NCI-H1092 treated with DMSO at 0.1 percent for 48 hours (cell line): ENCODE measurements around the gene ADARB2.
"Not testable (repeated sequence)": the region's sequence is repeated elsewhere in the genome, so short reads cannot be mapped to it uniquely, and the experiment has no call there.

Experiments
- DNase-seq: peaks from one replicate; lab custom pipeline; 2025; lab: John Stamatoyannopoulos, UW

ADARB2 gene

DNA sequence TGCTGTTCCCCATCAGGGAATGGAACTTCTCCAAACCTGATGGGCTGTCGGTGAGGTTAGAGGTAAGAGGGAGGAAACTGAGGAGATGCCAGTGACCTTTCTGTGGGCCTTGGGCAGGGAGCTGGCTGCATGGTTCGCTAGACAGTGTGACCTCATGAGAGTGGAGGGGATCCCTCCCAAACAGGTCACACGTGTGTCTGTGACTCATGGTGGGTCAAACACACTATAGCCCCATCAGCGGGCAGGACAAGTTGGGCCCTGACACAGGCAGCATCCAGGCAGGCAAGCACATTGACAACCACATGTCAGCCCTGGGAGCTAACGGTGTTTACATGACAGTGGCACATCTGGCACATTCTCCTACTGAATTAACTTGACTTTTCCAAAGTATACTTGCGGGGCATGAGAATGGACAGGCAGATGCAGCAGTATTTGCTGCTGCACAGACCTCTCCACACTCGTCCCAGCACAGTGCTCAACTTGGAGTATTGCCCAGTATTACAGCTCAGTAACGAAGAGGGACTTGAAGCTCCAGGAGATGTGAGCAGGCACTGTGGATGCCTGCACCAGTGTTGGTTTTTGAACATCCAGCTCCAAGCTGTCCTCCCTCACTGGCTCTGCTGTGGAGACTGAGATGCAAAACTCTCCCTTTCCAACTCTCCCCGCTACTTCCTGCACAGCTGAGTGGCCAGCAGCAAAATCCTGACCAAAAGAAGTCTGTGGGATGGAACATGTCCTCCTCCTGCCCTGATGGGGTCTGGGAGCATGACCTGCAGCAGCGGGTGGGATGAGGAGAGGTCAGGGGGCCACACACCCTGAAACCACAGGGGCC is 481.5 kb downstream of the ADARB2 start:
- DNase-seq: no peak

DNA sequence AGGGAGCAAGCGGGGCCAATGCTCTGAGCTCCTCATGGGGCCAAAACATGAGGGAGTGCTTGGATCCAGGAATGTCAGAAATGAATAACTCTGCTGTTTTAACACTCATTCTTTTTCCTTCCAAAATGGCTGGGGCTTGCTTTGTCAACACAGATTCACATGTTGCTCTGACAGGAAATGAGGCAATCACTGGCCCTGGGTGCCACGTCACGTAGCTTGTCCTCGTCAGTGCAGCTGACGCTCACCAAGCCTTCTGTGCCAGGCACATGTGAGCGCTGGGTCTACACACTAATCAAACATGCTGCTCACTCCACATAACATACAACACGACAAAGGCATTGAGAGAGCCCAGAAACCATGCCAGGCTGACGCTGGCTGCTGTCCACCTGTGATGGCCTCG is 482.2 kb downstream of the ADARB2 start:
- no peak for DNase-seq

DNA sequence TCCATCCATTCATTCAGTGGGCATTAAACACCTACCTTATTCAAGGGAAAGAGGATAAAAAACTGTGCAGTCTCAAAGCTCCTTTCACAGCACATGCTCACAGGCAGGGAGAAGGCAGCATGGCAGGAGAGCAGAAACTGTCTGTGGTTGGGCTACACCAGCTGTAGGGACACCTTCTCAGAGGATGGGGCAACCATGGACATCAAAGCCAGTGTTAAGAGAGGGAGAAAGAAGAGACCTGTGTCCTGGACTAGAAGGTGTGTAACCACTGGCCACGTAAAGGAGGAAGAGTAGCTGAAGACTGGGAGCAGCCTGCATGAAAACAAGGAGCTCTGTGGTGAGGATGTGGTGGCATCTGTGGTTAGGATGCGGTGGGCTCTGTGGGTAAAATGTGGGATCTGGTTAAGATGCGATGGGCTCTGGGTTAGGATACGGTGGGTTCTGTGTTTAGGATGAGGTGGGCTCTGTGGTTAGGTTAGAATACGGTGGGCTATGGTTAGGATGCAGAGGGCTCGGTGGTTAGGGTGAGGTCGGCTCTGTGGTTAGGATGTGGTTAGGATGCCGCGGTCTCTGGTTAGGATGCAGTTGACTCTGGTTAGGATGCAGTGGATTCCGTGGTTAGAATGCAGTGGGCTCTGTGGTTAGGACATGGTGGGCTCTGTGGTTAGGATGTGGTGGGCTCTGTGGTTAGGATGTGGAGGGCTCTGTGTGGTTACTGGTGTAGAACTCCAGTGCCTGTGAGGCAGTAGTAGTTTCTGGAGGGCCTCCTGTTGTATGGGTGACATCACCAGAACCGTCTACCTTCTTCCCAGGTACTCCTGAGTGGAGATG is 483.6 kb downstream of the ADARB2 start:
- no peak for DNase-seq

DNA sequence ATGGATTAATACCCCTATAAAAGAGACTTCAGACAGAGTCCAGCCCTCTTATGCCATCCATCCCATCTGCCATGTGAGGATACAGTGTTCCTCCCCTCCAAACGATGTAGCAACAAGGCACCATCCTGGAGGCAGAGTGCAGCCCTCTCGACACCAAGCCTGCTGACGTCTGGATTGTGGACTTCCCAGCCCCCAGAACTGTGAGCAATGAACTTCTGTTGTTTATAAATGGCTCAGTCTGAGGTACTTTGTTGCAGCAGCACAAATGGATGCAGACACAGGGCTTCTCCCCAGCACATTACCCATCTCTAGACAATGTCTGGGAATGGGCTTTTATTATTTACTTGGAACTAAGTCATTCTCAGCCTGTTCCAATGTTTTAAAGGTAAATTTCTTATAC is 485.6 kb downstream of the ADARB2 start:
- no peak for DNase-seq

DNA sequence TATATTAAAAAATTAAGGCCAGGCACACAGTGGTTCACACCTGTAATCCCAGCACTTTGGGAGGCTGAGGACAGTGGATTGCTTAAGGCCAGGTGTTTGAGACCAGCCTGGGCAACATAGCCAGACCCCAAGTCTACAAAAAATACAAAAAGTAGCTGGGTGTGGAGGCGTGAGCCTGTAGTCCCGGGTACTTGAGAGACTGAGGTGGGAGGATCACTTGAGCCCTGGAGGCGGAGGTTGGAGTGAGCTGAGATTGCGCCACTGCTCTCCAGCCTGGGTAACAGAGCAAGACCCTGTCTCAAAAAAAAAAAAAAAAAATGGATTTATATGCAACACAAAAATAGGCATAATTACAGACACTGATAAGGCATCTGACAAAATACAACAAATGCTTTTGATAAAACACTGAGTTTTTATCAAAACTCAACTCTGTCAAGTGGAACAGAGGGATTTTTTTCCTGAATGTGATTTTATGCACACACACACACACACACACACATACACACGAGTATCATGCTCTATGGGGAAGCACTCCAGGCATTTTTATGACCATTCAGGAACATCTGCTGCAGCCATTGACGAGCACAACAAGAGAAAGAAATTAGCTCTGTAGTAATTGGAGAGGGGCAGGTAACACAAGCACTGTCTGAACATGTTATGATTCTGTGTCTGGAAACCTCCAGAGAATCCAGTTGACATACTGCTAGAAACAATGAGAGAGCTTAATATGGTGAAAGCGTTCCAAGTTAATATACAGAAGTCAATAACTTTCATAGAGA is 488.0 kb downstream of the ADARB2 start:
- peak; percentile 7 for DNase-seq

DNA sequence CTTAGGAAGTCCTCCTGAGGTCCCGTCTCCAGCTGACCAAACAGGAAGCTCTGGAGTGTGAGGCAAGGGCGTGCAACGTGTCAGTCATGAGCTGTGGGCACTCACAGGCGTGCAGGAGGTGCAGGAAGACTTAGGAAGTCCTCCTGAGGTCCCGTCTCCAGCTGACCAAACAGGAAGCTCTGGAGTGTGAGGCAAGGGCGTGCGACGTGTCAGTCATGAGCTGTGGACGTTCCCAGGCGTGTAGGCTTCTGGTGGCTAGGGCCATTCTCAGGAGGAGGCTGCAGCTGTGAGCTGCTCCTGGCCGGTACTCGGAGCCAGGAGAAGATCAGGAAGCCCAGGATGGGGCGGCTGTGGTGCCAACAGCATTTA is 489.1 kb downstream of the ADARB2 start:
- DNase-seq: not testable (repeated sequence)

DNA sequence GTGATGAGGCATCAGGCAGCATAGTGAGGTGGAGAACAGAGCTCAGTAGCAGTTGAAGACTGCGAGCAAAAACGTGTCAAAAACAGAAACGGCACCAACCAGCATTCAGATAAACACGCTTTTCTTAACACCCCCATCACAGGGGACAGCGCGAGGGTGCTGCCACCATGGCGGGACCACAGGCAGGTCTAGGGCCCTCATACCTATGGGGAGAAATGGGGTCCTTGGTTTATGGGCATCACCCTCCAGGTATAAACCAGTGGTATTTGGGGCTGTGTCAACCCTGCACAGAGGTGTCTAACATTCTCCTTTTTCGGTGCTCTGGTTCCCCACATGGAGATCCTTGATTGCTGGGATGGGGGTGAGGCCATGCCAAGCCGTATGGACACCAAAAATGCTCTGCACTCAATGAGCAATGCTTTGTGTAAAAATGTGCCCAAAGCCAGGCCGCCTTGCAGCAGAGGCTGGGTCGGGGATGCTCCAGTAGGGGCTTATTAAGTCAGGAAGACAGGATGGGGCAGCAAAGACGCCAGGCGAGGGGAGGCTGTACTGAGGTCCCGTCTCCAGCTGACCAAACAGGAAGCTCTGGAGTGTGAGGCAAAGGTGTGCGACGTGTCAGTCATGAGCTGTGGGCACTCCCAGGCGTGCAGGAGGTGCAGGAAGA is 489.6 kb downstream of the ADARB2 start:
- no peak for DNase-seq

DNA sequence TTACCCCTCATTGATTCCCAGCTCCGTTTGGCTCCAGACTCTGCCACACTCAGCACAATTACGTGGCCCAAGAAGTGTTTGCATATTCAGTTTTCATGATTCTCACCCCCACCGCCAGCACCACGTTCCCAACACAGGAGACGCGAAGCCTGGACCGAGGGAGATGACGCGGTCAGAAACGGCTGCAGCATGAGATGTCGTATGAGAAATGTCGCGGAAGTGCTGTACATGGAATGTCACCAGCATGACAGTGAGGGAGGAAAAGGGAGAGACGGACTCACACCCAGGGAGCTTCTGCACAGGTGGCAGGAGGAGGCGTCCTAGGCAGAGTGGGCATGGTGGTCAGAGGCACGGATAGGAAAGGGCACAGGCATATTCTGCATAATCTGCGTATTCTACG is 492.8 kb downstream of the ADARB2 start:
- no peak for DNase-seq

DNA sequence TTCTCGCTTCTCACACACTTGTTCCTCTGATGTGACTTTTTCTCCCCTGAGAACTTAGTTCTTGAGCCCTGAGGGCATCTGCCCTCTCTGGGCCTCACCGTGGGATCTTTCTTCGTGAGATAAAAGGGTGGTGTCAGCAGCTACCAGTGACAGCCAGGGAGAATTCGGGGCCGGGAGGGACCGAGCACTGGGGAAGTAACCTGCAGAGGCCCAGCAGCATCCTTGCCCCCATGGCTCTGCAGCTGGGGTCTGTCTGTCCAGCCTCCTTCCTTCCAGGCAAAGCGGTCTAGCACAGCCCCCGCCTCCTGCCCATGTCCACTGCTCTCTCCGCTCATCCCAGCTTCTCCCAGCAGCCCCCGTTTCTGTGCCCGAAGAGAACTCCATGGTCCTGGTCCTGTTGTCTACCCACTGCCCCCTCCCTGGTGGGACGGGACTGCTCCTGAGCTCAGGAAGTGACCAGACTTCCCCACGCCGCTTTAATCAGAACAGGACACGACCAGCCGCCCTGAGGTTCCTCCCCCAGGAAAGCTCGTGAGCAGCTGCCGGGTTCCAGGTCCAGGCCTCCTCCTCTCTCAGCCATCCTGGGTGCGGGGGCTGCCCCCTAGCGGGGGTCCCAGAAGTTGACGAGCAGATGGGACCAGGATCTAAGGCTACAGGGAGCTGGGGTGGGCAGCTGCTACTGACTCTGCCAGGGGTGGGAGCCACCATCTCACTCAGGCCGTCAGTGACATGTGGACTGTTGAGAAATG is 493.7 kb downstream of the ADARB2 start:
- no peak for DNase-seq

DNA sequence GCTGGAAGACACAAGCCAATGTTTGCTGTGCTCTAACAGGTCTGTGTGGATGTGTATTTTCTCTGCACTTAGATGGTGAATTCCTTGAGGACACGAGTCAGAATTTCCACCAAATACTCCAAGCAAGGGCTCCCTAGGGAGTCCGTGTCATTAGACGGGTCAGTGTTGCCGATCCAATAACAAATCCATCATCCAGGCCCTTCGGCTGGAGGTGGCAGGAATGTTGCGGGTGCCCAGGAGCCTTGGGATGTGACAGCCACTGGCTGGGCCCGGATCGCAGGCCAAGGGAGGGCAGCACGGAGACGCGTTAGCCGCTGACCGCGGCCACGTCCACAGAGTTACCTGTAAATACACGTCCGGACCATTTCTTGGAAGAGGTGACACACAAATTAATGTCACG is 494.4 kb downstream of the ADARB2 start:
- no peak for DNase-seq

DNA sequence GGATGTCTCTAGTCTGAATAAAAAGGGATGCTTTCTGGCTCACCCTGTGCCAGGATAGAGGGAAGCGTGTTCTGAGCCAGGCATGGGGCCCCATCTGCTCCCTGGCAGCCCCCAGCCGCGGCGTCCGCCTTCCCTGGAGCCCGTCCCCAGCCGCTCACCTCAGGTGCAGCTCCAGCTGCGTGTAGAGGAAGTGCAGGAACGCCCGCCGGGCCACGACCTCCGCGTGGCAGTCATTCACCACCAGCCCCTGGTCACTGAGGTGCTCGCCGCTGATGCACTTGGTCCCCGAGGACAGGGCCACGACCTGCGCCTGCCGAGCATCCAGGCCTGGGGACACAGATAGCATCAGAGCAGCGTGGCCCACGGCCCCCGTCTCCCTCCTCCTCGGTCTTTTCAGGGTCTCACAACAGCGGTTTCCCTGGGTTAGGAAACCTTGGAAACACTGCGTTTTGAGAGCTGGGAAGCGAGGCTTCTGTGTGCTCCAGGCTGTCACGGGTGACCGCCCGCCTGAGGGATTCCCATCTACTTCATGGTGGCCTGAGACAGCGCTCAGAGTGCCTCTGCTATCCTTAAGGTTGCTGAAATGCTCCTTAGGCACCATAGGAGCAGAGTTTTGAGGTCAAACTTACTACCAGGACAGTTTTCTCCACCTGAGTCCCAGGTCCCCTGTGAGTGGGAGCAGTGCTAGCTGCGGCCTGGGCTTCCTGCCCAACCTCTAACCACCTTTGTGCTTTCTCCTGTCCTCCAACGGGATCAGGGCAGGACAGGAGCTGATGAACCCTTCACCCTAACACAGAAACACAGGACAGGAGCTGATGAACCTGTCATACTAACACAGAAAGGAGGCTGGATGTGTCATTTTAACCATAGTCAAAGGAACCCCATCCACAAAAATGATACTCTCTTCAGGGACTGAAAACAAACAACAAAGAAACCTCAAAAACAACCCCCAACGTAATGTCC is 495.1 kb downstream of the ADARB2 start:
- no peak for DNase-seq

DNA sequence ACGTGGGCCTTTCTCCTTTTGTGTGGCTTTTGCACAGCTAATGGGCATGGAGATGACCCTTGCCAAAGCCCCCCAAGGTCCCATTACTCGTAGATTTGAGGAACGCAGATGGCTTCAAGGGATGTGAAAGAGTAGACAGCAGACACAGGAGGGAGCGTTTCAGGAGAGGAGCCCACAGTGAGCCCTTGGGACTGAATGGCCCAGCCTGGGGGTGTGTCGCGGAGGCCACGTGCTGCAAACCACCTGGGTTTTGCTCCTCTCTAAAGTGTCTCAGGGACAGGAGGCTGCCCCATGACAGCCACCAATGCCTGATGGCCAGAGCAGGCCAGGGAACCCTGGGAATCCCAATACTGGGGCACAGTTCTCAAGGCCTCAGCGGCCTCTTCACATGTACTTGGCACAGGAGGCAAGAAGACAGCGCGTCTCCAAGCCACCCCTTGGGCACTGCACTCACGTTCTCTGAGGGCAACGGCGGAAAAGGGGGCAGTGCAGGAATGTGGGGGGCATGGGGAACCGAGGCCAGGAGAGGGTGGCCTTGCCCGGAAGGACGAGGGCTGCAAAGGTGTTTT is 495.9 kb downstream of the ADARB2 start:
- no peak for DNase-seq

DNA sequence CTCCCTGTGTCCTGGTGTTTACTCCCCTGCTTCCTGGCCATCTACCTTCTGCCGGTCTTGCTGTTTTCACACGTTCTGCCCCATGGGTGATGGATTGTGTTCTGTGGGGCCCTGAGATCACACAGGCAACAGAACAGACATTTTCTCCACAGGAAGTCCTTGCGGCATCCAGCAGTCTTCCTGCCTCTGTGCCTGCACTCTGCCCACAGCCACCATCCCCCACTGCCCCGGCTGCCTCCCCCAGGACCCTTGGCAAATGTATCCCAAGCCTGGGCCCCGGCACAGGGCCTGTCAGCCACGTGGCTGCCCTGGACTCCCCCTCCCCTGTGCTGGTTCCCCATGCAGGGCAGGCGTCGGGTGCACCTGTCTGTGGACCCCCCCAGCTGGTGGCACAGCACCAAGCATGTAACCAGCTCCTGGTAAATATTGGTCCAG is 497.0 kb downstream of the ADARB2 start:
- DNase-seq: no peak

DNA sequence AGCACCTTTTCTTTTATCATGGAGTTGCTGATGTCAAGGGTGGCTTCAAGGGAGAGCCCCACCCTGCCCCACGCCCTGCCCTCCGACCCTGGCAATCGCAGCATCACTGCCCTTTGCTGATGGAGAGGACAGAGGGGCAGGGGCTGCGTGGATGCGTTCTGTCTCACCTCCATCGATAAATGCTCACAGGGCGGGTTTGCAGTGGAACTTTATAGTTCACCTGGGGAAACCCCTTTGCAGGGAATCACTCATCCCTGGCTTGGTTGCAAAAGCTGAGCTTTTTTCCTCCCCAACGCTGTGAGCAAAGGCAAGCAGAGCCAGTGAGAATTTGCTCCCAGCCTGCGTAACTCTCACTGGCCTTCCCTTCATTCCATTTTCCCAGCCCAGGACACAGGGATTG is 504.3 kb downstream of the ADARB2 start:
- DNase-seq: no peak

DNA sequence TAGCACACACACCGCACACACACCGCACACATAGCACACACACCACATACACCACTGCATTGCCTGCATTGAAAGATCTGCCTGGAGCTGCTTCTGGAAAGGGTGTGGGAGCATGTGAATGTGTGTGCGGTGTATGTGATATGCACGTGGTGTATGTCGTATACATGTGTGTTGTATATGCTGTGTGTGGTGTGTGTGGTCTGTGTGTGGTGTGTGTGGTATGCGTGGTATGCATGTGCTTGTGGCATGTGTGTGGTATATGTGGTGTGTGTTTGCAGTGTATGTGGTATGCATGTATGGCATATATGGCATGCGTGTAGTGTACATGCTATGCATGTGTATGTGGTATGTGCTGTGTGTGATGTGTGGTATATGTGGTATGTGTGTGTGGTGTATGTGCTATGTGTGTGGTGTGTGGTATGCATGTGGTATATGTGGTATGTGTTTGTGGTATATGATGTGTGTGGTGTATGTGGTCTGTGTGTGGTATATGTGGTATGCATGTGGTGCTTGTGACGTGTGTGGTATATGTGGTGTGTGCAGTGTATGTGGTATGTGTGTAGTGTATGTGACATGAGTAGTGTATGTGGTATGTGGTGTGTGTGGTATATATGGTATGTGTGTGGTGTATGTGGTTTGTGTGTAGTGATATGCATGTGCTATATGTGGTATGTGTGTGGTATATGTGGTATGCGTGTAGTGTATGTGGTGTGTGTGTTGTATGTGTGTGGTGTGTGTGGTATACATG is 505.0 kb downstream of the ADARB2 start:
- no peak for DNase-seq

DNA sequence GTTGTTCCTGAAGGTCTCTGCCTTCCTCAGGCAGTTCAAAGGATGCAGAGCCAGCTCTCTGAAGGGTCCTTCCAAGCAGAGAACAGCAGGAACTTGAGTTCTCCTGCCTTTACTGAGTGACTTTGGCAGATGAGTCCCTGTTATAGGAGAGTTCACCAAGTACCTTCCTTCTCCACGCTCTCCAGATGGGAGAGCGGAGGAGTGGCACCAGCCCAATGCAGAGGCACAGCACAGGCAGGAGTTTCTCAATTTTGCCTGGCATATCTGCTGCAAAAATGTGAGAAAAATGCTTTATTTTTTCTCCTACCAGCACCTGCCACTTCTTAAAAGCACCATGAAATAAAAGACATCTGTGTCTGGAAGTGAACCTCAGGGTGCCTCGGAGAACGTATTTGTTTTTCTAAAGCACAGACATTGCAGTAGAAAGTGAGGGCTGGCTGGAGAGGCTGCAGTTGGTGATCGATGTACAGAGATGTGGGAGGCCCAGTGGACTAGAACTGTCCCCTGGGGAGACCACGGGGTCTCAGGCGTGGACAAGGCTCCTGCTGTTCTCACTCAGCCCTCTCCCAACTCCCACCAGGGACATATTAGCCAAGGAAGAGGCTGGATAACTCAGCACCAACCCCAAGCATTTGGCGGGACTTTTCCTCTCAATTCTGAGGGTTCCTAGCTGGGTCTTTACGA is 506.6 kb downstream of the ADARB2 start:
- no peak for DNase-seq

DNA sequence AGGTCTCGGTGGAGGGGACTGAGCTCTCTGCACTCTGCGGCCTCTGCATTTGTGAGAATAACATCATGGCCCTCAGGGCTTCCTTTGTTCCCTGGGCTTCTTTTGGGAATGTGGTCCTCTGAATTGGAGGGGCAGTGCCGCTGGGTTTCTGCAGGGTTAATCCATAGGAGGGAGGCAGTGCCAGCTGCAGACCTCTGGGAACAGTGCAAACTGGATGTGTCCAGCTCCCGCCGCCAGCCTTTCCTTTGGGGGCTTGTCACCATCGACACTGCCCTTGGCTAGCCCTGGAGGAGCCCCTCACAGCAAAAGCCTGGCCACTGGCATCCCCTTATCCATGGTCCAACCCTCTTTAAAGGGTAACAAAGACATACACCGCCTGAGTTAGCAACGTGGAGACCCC is 507.2 kb downstream of the ADARB2 start:
- no peak for DNase-seq

DNA sequence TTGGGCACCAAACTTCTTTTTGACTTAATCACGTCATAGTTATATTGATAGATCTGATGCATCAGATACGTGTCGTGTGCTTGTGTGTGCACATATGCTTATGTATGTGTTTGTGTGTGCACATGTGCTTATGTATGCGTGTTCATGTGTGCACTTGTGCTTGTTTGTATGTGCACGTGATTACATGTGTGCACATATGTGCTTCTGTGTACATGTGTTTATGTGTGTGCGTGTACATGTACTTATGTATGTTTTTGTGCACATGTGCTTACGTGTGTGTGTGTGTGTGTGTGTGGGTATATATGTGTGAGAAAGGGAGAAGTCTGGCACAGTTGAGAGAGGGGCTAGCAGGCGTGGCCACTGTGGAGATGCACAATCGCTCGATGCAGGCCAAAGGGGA is 507.8 kb downstream of the ADARB2 start:
- no peak for DNase-seq
